K562 (cell line): ENCODE data around the gene SLC35E3. TPM values are rescaled to one million over a fixed set of nuclear protein-coding genes. Genes with fewer than 3 reads are reported as not detected.

Experiments used
- HDAC8 ChIP-seq: fragments of 450-650 bp; IDR thresholded peaks from 2 replicates; pipeline ENCODE4 v1.6.1; 2016; ENCODE audit warnings: mild to moderate bottlenecking, missing genetic modification characterization, moderate library complexity, missing compliant biosample characterization
- RBM15 ChIP-seq: fragments of 200-400 bp; formaldehyde crosslinking; IDR thresholded peaks from 2 replicates; pipeline ENCODE4 v1.6.1; 2018; ENCODE audit warnings: mild to moderate bottlenecking, low read length, moderate library complexity; ENCODE audit not compliant: insufficient read depth
- TOE1 ChIP-seq, 2 experiments: fragments of 450-650 bp in 1 of 2; sonication (generic) in 1 of 2; formaldehyde crosslinking in 1 of 2; IDR thresholded peaks; 2 replicates each; pipeline versions ENCODE4 v1.7.1 to v1.8.0; 2016 to 2022; ENCODE audit warnings: borderline replicate concordance in 2 of 2, mild to moderate bottlenecking in 2 of 2, antibody characterized with exemption in 1 of 2, inconsistent platforms in 1 of 2, low read depth in 1 of 2, missing genetic modification reagents in 1 of 2, moderate library complexity in 1 of 2
- ZBTB40 ChIP-seq, 2 experiments: fragments of 450-650 bp in 1 of 2; sonication (generic) in 1 of 2; formaldehyde crosslinking in 1 of 2; IDR thresholded peaks; 2 replicates each; pipeline versions ENCODE4 v1.7.1 to v1.9.0; 2016 to 2022; ENCODE audit warnings: inconsistent platforms in 1 of 2, mild to moderate bottlenecking in 1 of 2, missing genetic modification reagents in 1 of 2
- ZNF311 ChIP-seq: fragments of 250-450 bp; sonication (Bioruptor Pico); IDR thresholded peaks from 2 replicates; pipeline ENCODE4 v1.4.0; 2020; ENCODE audit warnings: mild to moderate bottlenecking, moderate library complexity
- ZNF766 ChIP-seq: fragments of 200-800 bp; sonication (Bioruptor generic); conservative IDR thresholded peaks from 2 replicates; pipeline ENCODE4 v1.6.1; 2016; ENCODE audit warnings: missing genetic modification characterization, missing compliant biosample characterization
- polyA plus RNA-seq, 8 experiments: library from polyadenylated mRNA; depleted of rRNA in 4 of 8; stranded (reverse) in 5 of 8; unstranded in 3 of 8; fragments of >200 nt; fragmentation: Nextera tagmentation in 2 of 8; fragmentation: Illumina TruSeq in 1 of 8; extraction: Ambion mirVana in 2 of 8; extraction: Trizol in 1 of 8; gene quantifications; 2 replicates each; pipeline versions ENCODE4 v1.2.1 to v1.2.3, GENCODE V29; 2011 to 2014; ENCODE audit warnings: inconsistent platforms in 1 of 8, missing spikeins in 1 of 8
- total RNA-seq, 7 experiments: library from RNA; depleted of rRNA in 6 of 7; stranded (reverse); fragments of >200 nt in 6 of 7; fragmentation: Illumina TruSeq in 2 of 7; extraction: Trizol in 2 of 7; gene quantifications; 2 replicates each; pipeline versions ENCODE4 v1.2.1 to v1.2.3, GENCODE V29; 2011 to 2021; ENCODE audit warnings: low replicate concordance in 1 of 7
- TF ChIP-seq, protein P1 (sequence below), 2 experiments: fragments of 450-650 bp; IDR thresholded peaks; 2 replicates each; pipeline ENCODE4 v1.6.1; 2016; ENCODE audit warnings: mild to moderate bottlenecking in 2 of 2, borderline replicate concordance in 1 of 2, low read depth in 1 of 2, moderate library complexity in 1 of 2

The SLC35E3 gene
- total and polyA plus RNA-seq, 9 of the 15 experiments (the other 6 are each of a cell fraction or from before 2014, with no cell fraction given): 1.2 to 5.9 (median 3.8) TPM

GRCh38 chr12:68807576-68808387, 61.8 kb downstream of the SLC35E3 start, which contains the start of gene MDM2 (continued):
- TF ChIP-seq ZBTB40 (IDR thresholded peaks at IDR 0.05) (peak; percentile 61; the same call in 1 of the 2 replicates), ZBTB40 (CRISPR knock-in tag; IDR thresholded peaks at IDR 0.05) (no peak), ZNF311 (CRISPR knock-in tag) (no peak), TOE1 (IDR thresholded peaks at IDR 0.05; ENCODE audit: borderline replicate concordance) (peak; percentile 17; the same call in 1 of the 2 replicates), TOE1 (CRISPR knock-in tag; IDR thresholded peaks at IDR 0.05; ENCODE audit: borderline replicate concordance, low read depth) (no peak), HDAC8 (tag) (peak; percentile 86), ZNF766 (CRISPR knock-in tag) (peak; percentile 56; the same call in 1 of the 2 replicates), RBM15 (no peak)
- TF ChIP-seq, protein P1, sequence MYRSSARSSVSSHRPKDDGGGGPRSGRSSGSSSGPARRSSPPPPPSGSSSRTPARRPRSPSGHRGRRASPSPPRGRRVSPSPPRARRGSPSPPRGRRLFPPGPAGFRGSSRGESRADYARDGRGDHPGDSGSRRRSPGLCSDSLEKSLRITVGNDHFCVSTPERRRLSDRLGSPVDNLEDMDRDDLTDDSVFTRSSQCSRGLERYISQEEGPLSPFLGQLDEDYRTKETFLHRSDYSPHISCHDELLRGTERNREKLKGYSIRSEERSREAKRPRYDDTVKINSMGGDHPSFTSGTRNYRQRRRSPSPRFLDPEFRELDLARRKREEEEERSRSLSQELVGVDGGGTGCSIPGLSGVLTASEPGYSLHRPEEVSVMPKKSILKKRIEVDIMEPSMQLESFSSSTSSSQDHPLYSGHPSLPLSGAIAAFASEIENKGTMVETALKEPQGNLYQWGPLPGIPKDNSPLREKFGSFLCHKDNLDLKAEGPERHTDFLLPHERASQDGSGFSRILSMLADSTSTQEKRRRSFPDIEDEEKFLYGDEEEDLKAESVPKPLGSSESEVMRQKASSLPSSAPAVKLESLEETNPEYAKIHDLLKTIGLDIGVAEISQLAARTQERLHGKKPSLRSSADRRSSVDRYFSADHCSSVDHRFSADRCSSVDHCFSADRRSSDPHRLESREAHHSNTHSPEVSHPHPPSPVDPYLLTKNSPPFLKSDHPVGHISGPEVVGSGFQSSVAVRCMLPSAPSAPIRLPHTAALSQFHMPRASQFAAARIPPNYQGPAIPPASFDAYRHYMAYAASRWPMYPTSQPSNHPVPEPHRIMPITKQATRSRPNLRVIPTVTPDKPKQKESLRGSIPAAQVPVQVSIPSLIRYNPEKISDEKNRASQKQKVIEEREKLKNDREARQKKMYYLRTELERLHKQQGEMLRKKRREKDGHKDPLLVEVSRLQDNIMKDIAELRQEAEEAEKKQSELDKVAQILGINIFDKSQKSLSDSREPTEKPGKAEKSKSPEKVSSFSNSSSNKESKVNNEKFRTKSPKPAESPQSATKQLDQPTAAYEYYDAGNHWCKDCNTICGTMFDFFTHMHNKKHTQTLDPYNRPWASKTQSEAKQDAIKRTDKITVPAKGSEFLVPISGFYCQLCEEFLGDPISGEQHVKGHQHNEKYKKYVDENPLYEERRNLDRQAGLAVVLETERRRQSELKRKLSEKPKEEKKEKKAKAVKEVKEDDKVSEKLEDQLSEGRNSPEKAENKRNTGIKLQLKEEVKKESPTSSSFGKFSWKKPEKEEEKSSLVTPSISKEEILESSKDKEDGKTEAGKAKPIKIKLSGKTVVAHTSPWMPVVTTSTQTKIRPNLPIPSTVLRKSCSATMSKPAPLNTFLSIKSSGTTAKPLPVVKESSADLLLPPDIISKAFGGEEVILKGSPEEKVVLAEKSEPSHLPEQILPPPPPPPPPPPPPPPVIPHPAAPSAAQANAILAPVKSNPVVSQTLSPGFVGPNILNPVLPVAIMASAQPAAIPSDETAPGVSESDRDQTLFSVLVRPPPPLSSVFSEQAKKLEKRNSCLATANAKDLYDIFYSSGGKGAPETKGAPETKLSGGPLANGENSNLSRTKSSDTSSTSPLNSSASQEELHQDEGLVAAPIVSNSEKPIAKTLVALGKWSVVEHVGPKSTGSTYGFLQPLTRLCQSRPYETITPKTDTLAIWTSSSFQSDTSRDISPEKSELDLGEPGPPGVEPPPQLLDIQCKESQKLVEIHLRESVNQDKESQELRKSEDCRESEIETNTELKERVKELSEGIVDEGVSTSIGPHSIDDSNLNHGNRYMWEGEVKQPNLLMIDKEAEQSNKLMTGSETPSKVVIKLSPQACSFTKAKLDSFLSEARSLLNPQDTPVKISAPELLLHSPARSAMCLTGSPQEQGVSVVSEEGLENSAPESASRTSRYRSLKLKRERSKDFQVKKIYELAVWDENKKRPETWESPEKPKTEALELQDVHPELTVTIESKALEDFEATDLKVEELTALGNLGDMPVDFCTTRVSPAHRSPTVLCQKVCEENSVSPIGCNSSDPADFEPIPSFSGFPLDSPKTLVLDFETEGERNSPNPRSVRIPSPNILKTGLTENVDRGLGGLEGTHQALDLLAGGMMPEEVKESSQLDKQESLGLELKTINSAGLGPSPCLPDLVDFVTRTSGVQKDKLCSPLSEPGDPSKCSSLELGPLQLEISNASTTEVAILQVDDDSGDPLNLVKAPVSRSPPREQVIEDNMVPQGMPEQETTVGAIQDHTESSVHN (IDR thresholded peaks at IDR 0.05; ENCODE audit: borderline replicate concordance in 1 of 2, low read depth in 1 of 2): peak in 1 of 2 experiments; percentile 70; a peak in 1 of 4 replicates
